Diencephalon (tissue), 1 donor: Measurements from ENCODE around the gene TCEAL2. TPM values are rescaled to one million over a fixed set of nuclear protein-coding genes. Genes with fewer than 3 reads are reported as not detected.

Experiments
- total RNA-seq: library from RNA; depleted of rRNA; stranded (reverse); fragments of >200 nt; gene quantifications from one replicate; pipeline ENCODE4 v1.2.3, GENCODE V29; 2014

The TCEAL2 gene
- total RNA-seq, result 41.8 TPM

DNA sequence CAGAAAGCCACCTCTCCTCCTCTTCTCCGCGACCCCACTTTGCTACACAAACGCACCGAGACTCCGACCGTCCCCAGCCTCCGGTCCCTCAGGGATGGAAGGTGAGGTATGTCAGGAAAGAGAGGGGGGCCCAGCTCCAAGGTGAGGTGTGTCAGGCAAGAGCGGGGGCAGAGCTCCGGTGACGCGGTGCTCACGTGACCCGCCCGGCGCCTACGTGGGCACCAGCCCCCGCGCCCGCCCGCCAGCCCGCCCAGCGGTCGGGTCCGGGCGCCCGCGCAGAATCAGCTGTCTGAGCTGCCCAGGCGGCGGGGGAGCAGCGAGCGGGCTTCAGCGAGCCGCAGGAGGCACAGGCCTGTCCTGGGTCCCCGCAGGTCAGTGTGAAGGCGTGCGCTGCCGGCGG, at the start of gene TCEAL2:
Gene TCEAL2 (plus strand): TSS at position 244 of the 400 bp plus-strand sequence. CDS start 1,152 bp downstream, outside the sequence.

DNA sequence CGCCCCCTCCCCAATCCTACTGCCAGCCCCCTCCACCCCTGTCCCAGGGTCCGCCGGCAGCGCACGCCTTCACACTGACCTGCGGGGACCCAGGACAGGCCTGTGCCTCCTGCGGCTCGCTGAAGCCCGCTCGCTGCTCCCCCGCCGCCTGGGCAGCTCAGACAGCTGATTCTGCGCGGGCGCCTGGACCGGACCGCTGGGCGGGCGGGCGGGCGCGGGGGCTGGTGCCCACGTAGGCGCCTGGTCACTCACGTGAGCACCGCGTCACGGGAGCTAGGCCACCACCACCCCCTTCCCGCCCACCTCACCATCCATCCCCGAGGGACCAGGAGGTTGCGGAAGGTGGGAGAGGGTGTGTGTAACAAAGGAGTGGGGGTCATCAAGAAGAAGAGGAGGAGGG, 16.8 kb downstream of the TCEAL2 start, which contains the start of gene TCEAL6:
Gene TCEAL6 (minus strand): TSS at position 208 of the 400 bp plus-strand sequence.

DNA sequence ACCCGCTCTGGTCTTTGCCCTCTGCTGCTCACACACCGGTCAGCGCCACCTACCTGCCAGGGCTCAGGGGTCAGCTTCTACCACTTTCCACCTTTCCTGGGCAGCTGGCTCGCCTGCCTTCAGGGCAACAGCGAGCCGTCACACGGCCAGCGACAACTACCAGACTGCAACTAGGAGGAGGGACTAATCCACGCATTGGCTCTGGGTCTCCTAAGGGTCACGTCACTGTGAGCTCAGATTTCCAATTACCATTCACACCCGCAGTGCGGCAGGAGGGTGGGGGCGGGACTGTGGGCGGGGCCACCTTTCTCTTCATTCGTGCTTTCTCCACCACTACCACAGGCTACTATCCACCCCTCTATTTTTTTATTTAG, 30.3 kb downstream of the TCEAL2 start, which contains the start of gene BEX5:
Gene BEX5 (minus strand): TSS at position 172 of the 374 bp plus-strand sequence. CDS start 1,712 bp downstream, outside the sequence.

Other genes starting within 250 kb of the TCEAL2 start
- 8.5 TPM for gene ZMAT1, start 193.7 kb upstream of the TCEAL2 start, total RNA-seq
- 10.1 TPM for gene TCEAL6, start 16.8 kb downstream of the TCEAL2 start, total RNA-seq
- gene BEX5, start 30.3 kb downstream of the TCEAL2 start, total RNA-seq, result 57.9 TPM
- not detected for gene TCP11X1, start 89.6 kb downstream of the TCEAL2 start, total RNA-seq
- 0.23 TPM for gene NXF2, start 121.5 kb downstream of the TCEAL2 start, total RNA-seq